Mammary epithelial cell (primary cell): ENCODE results near the gene IDUA.

Experiments used
- EZH2 ChIP-seq: IDR thresholded peaks from 2 replicates; pipeline ENCODE4 v1.6.1; 2012; ENCODE audit warnings: low read length, inconsistent platforms, borderline replicate concordance
- TF ChIP-seq, protein P1 (sequence below), 2 donors: IDR thresholded peaks in 1 of 2; conservative IDR thresholded peaks in 1 of 2; 2 replicates each; pipeline ENCODE4 v1.5.1; 2011 to 2012; ENCODE audit warnings: inconsistent platforms in 2 of 2, low read length in 2 of 2, mild to moderate bottlenecking in 2 of 2, control low read depth in 1 of 2, low read depth in 1 of 2; ENCODE audit not compliant: insufficient read depth in 1 of 2; ENCODE audit errors: extremely low read depth in 1 of 2

DNA sequence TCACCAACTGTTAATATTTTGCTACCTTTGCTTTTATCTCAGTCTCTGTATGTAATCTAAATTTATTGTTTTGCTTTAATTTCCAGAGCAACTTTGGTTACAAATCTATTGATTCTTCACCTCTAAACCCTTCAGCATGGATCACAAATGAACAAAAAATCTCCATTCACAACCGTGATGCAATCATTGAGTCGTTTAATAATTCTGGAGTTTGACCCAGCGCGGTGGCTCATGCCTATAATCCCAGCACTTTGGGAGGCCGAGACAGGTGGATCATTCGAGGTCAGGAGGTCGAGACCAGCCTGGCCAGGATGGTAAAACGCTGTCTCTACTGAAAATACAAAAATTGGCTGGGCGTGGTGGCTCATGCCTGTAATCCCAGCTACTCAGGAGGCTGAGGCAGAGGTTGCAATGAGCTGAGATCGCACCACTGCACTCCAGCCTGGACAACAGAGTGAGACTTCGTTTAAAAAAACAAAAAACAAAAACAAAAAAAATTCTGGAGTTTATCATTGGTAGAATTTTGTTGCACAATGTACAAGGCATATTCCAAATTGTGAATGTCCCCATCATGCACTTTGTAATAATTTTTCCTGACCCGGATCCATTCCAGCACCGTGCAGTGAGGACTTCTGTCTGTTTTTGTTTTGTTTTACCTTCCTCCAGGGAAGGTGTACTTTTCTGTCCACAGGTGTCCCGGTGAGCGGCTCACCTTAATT is 2.3 kb upstream of the IDUA start:
- TF ChIP-seq, protein P1, sequence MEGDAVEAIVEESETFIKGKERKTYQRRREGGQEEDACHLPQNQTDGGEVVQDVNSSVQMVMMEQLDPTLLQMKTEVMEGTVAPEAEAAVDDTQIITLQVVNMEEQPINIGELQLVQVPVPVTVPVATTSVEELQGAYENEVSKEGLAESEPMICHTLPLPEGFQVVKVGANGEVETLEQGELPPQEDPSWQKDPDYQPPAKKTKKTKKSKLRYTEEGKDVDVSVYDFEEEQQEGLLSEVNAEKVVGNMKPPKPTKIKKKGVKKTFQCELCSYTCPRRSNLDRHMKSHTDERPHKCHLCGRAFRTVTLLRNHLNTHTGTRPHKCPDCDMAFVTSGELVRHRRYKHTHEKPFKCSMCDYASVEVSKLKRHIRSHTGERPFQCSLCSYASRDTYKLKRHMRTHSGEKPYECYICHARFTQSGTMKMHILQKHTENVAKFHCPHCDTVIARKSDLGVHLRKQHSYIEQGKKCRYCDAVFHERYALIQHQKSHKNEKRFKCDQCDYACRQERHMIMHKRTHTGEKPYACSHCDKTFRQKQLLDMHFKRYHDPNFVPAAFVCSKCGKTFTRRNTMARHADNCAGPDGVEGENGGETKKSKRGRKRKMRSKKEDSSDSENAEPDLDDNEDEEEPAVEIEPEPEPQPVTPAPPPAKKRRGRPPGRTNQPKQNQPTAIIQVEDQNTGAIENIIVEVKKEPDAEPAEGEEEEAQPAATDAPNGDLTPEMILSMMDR (conservative IDR thresholded peaks at IDR 0.05 in 1 of 2, IDR thresholded peaks at IDR 0.05 in 1 of 2; ENCODE audit: extremely low read depth in 1 of 2, insufficient read depth in 1 of 2, low read depth in 1 of 2, low read length in 2 of 2), result no peak
- TF ChIP-seq EZH2, result no peak
